Suprapubic skin (tissue), 4 donors: ENCODE measurements around the gene HSPG2.

Source experiments
- EP300 ChIP-seq: sonication (generic); formaldehyde crosslinking; IDR thresholded peaks from one replicate; pipeline ENCODE4 v1.6.1; 2017; ENCODE audit warnings: antibody characterized with exemption
- POLR2A ChIP-seq, 2 donors: fragments of 450-650 bp; IDR thresholded peaks; one replicate each; pipeline ENCODE4 v1.6.1; 2017; ENCODE audit warnings: antibody characterized with exemption in 2 of 2, mild to moderate bottlenecking in 2 of 2, moderate library complexity in 2 of 2
- POLR2AphosphoS5 ChIP-seq, 3 donors: sonication (generic); formaldehyde crosslinking; IDR thresholded peaks; one replicate each; pipeline ENCODE4 v1.6.1; 2017; ENCODE audit warnings: antibody characterized with exemption in 3 of 3
- TF ChIP-seq, protein P1 (sequence below), 2 donors: fragments of 200-600 bp in 1 of 2; fragments of 450-650 bp in 1 of 2; sonication (generic) in 1 of 2; IDR thresholded peaks; one replicate each; pipeline ENCODE4 v1.5.1; 2016 to 2019; ENCODE audit warnings: antibody characterized with exemption in 2 of 2, mild to moderate bottlenecking in 1 of 2, moderate library complexity in 1 of 2

DNA sequence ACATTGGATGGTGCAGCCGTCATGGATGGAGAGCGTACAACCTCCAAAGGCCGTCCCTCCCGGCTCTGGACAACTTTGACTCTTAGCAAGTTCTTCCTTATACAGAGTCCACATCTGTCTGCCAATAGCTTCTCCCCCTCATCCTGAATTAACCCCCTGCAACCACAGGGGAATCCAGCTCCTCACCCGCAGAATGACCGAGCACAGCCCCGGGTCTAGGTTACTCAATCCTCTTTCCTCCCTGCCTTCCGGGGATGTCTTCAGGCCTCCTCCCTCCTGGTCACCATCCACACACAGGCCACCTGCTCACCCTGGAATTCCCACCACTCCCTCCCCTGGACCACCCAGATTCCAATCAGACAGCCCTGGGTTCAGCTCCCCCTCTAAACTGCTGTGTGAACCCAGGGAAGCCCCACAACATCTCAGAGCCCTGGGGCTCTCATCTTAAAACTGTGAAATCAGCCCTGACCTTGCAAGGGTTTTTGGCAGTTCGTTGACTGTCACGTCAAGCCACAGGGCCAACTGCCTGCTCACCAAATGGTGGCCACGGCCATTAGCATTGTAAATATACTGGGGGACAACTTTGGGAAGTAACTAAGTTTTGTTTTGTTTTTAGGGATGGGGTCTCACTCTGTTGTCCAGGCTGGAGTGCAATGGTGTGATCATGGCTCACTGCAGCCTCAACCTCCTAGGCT is 54.2 kb downstream of the HSPG2 start:
- TF ChIP-seq, protein P1, sequence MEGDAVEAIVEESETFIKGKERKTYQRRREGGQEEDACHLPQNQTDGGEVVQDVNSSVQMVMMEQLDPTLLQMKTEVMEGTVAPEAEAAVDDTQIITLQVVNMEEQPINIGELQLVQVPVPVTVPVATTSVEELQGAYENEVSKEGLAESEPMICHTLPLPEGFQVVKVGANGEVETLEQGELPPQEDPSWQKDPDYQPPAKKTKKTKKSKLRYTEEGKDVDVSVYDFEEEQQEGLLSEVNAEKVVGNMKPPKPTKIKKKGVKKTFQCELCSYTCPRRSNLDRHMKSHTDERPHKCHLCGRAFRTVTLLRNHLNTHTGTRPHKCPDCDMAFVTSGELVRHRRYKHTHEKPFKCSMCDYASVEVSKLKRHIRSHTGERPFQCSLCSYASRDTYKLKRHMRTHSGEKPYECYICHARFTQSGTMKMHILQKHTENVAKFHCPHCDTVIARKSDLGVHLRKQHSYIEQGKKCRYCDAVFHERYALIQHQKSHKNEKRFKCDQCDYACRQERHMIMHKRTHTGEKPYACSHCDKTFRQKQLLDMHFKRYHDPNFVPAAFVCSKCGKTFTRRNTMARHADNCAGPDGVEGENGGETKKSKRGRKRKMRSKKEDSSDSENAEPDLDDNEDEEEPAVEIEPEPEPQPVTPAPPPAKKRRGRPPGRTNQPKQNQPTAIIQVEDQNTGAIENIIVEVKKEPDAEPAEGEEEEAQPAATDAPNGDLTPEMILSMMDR (IDR thresholded peaks at IDR 0.05), result no peak
- TF ChIP-seq EP300 (no peak), POLR2A (IDR thresholded peaks at IDR 0.05) (no peak), POLR2AphosphoS5 (IDR thresholded peaks at IDR 0.05) (no peak)
